ENCODE data around the gene CEP83. TPM values are rescaled to one million over a fixed set of nuclear protein-coding genes. Genes with fewer than 3 reads are reported as not detected.

Gene CEP83
- polyA plus RNA-seq, 1 donor from 2014 or later, result 19.5 TPM

GRCh38 chr12:94308612-94309011, 151.1 kb downstream of the CEP83 start:
- Histone ChIP-seq H3K79me2 (replicated peaks; ENCODE audit: insufficient read depth, low read length) (no peaks in the 10 kb centered on the region), H3F3A (ENCODE audit: insufficient read depth, low read length, poor library complexity, severe bottlenecking) (no peaks in the 10 kb centered on the region), H3K9ac (ENCODE audit: low read length) (no peak overlapping the region), H3K9me2 (ENCODE audit: insufficient read depth, low read length) (no peaks in the 10 kb centered on the region), H3K27ac (ENCODE audit: low read length) (no peak overlapping the region), H4K20me1 (ENCODE audit: insufficient read depth) (no peaks in the 10 kb centered on the region), H3K27me3 (ENCODE audit: insufficient read depth, low read depth, low read length) (no peaks in the 10 kb centered on the region), H3K9me3 (ENCODE audit: low read length) (no peaks in the 10 kb centered on the region), H3K4me3 (ENCODE audit: low read length) (no peak overlapping the region), H3K36me3 (ENCODE audit: insufficient read depth, low read length) (peaks cover 7% of the 10 kb centered on the region), H3K4me2 (ENCODE audit: low read length) (no peak overlapping the region), H2AFZ (ENCODE audit: low read depth, low read length) (no peak overlapping the region)
- TF ChIP-seq CTCF (IDR thresholded peaks at IDR 0.05; ENCODE audit: poor library complexity, severe bottlenecking), result no peak
- no peak for TF ChIP-seq EZH2 (IDR thresholded peaks at IDR 0.05; ENCODE audit: borderline replicate concordance, insufficient read depth, low read length, poor library complexity, severe bottlenecking)
- TF ChIP-seq RAD21 (conservative IDR thresholded peaks at IDR 0.05), result no peak

- TF ChIP-seq EZH2 (IDR thresholded peaks at IDR 0.05; ENCODE audit: borderline replicate concordance, insufficient read depth, low read length, poor library complexity, severe bottlenecking) (no peak), EP300 (conservative IDR thresholded peaks at IDR 0.05; ENCODE audit: poor library complexity, severe bottlenecking) (no peak), TAF1 (IDR thresholded peaks at IDR 0.05; ENCODE audit: low read depth) (no peak), RAD21 (conservative IDR thresholded peaks at IDR 0.05) (no peak)
- Histone ChIP-seq H3K9me3 (ENCODE audit: low read length) (no peaks in the 10 kb centered on the region), H3K27me3 (ENCODE audit: insufficient read depth, low read depth, low read length) (no peaks in the 10 kb centered on the region), H3K79me2 (replicated peaks; ENCODE audit: insufficient read depth, low read length) (no peaks in the 10 kb centered on the region), H3K9ac (ENCODE audit: low read length) (no peak overlapping the region), H3K36me3 (ENCODE audit: insufficient read depth, low read length) (peaks cover 21% of the 10 kb centered on the region), H4K20me1 (ENCODE audit: insufficient read depth) (no peaks in the 10 kb centered on the region), H3K9me2 (ENCODE audit: insufficient read depth, low read length) (no peaks in the 10 kb centered on the region), H2AFZ (ENCODE audit: low read depth, low read length) (no peak overlapping the region), H3K4me3 (ENCODE audit: low read length) (no peak overlapping the region), H3F3A (ENCODE audit: insufficient read depth, low read length, poor library complexity, severe bottlenecking) (no peaks in the 10 kb centered on the region), H3K27ac (ENCODE audit: low read length) (no peak overlapping the region), H3K4me2 (ENCODE audit: low read length) (no peak overlapping the region)
These were observed 154.3 kb downstream of the CEP83 start for GRCh38 chr12:94305130-94305957.

- Histone ChIP-seq H3K9me3 (ENCODE audit: low read length) (no peaks in the 10 kb centered on the region), H4K20me1 (ENCODE audit: insufficient read depth) (no peaks in the 10 kb centered on the region), H3K9me2 (ENCODE audit: insufficient read depth, low read length) (no peaks in the 10 kb centered on the region), H3K79me2 (replicated peaks; ENCODE audit: insufficient read depth, low read length) (no peaks in the 10 kb centered on the region), H3K4me2 (ENCODE audit: low read length) (no peak overlapping the region), H2AFZ (ENCODE audit: low read depth, low read length) (no peak overlapping the region), H3K27ac (ENCODE audit: low read length) (no peak overlapping the region), H3K9ac (ENCODE audit: low read length) (no peak overlapping the region), H3F3A (ENCODE audit: insufficient read depth, low read length, poor library complexity, severe bottlenecking) (no peaks in the 10 kb centered on the region), H3K4me3 (ENCODE audit: low read length) (no peak overlapping the region), H3K36me3 (ENCODE audit: insufficient read depth, low read length) (peaks cover 21% of the 10 kb centered on the region), H3K27me3 (ENCODE audit: insufficient read depth, low read depth, low read length) (no peaks in the 10 kb centered on the region)
- TF ChIP-seq RAD21 (conservative IDR thresholded peaks at IDR 0.05) (no peak), CTCF (IDR thresholded peaks at IDR 0.05; ENCODE audit: poor library complexity, severe bottlenecking) (no peak), EP300 (conservative IDR thresholded peaks at IDR 0.05; ENCODE audit: poor library complexity, severe bottlenecking) (no peak), EZH2 (IDR thresholded peaks at IDR 0.05; ENCODE audit: borderline replicate concordance, insufficient read depth, low read length, poor library complexity, severe bottlenecking) (no peak), REST (IDR thresholded peaks at IDR 0.05; ENCODE audit: borderline replicate concordance) (no peak), TAF1 (IDR thresholded peaks at IDR 0.05; ENCODE audit: low read depth) (no peak), SMC3 (conservative IDR thresholded peaks at IDR 0.05; ENCODE audit: poor library complexity) (no peak), MXI1 (conservative IDR thresholded peaks at IDR 0.05; ENCODE audit: poor library complexity, severe bottlenecking) (no peak), POLR2AphosphoS5 (IDR thresholded peaks at IDR 0.05) (no peak)
These were observed 155.1 kb downstream of the CEP83 start for GRCh38 chr12:94304566-94305061.

Data from neural cell (in vitro differentiated cells).